CD4-positive, alpha-beta T cell treated with Interleukin-21 for 1 hour (primary cell): ENCODE data around the gene ARMC3.
"Not testable (repeated sequence)": the region's sequence is repeated elsewhere in the genome, so short reads cannot be mapped to it uniquely, and the experiment has no call there.

Experiments used
- DNase-seq: peaks from one replicate; pipeline ENCODE4 v3.0.0-alpha.2; 2020

Gene ARMC3

GRCh38 chr10:23053036-23053435 lies 125.2 kb downstream of the ARMC3 start:
- DNase-seq = no peak

- no peak for DNase-seq
These were observed 127.8 kb downstream of the ARMC3 start for GRCh38 chr10:23055424-23056185.

GRCh38 chr10:23056186-23056579 lies 128.3 kb downstream of the ARMC3 start:
- no peak for DNase-seq

DNA sequence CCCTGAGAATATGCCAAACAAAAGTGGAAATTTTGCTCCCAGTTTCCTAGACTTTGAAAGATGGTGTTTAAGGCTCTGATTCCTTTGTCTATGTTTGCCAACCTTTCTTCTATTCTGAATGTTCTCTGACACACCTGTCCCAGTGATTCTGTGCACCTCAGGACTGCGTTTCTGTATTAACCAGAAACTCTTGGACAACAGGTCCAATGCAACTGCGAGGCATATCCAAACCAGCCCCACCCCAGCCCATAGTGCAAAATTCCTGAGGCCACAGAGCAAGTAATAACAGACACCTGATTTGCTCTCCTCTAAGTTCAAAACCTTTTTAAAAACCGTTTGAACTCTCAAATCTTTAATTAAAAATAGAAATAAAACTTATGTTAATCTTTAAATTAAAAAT lies 130.5 kb downstream of the ARMC3 start:
- DNase-seq = no peak

DNA sequence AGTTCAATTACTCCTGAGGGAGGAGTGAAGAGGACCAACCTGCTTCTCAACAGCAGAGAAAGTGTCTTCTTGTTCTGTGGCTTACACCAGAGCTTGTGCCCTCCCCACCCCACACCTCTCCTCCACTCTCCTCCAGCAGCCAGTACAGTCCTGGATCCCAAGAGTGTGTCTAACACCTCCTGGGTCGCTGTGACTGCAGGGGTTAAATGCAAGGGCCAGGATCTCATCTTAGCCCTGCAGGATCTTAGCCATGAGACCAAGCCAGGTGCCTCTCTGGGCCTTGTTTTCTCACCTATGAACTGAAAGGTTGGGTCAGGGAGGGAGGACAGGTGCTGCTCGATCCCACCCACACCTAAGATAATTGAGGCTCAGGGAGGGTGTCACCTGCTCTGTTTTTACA lies 133.1 kb downstream of the ARMC3 start:
- DNase-seq = no peak

GRCh38 chr10:23063045-23063972 lies 135.5 kb downstream of the ARMC3 start:
- no peak for DNase-seq

GRCh38 chr10:23063973-23064812 lies 136.3 kb downstream of the ARMC3 start:
- DNase-seq = no peak

GRCh38 chr10:23064813-23065114 lies 136.9 kb downstream of the ARMC3 start:
- not testable (repeated sequence) for DNase-seq

DNA sequence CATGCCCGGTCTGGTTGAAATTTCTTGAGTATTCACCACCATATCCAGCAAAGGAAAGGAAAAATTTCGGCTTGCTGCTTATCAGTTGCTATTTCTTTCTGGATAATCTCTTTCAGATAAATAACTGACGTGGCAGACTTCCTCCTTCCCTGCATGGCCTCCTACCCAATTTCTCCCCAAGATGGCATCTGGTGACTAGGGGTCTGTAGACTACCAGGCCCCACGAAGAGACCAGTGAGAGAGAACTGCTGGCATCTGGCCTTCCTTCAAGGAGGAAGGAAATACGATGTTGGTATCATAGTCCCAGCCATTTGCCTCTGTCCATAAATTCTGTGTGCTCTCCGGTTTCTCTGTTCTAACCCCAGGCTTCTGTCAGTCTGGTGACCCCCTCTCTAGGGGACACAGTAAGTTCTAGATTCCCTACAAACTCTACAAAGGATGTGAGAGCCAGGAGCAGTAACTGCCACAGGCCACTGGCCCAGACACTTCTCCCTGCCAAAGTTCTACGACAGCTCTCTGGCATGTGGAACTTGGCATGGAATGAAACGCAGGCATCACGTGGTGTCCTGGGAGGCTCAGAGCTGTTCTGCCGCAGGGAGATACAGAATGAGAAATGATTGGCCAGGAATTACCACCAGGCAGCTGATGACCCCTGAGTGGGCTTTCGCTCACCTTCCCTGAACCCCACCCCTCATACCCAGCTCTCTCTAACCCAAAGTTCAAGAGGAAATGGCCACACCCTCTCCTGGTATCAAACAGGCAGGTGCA lies 137.5 kb downstream of the ARMC3 start:
- no peak for DNase-seq

- DNase-seq = no peak
These were observed 139.5 kb downstream of the ARMC3 start for GRCh38 chr10:23067337-23067736.

- peak; percentile 56 for DNase-seq
These were observed 140.3 kb downstream of the ARMC3 start for GRCh38 chr10:23067939-23068775.

DNA sequence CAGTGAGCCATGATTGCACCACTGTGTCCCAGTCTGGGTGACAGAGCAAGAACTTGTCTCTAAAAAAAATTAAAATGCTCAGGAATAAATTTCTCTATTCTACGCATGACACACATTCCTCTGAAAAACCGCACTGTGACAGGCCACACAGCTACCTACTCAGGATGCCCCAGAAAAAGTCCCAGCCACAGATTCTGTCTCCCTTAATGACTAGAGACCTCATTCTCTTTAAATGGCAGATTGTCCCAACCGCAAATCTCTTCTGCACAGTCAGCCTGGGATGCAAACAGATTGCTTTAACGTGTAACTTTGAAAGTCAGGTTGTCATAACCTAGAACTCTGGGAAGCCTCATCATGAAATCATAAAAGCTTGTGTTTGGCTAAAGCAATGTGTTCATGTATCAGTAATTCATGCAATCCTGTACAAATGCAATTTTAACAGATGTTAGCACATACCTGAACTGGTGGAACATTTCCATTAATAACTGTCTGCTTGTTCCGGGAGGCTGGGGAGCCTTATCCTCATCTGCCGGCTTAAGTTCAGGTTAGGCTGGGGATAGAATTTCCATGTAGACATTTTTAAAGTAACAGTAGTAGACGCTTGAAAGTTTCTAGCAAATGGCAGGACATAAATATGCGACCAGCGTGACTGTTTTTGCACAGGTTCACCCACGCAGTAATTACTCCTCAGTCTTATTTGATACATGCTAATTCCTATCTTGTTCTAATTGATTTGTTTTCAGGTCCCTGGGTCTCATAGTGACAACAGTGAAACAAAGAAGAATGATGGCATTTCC lies 141.4 kb downstream of the ARMC3 start:
- DNase-seq = no peak

DNA sequence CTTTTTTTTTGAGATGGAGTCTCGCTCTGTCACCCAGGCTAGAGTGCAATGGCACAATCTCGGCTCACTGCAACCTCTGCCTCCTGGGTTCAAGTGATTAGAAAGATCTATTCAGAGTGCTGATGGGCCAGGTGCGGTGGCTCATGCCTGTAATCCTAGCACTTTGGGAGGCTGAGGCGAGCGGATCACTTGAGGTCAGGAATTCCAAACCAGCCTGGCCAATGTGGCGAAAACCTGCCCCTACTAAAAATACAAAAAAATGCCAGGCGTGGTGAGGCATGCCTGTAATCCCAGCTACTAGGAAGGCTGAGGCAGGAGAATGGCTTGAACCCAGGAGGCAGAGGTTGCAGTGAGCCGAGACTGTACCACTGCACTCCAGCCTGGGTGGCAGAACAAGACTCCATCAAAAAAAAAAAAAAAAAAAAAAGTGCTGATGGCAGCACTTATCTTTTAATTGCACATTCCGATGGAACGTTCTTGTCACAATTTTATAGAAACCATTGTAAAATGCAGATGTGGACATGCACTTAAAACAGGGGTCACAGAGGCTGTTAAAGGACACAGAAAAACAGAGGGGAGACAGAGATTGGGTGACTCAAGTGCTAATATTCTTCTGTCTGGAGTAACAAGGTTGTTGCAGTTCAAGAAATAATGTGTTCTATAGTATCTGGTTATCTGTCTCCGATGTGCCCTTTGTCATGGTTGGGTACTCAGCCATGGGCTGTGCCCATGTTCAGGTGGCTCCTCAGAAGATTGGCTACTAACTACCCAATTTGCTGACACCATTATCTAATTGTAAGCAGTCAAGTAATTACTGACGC lies 142.4 kb downstream of the ARMC3 start:
- DNase-seq = not testable (repeated sequence)

- DNase-seq = no peak
These were observed 143.0 kb downstream of the ARMC3 start for GRCh38 chr10:23070913-23071218.

DNA sequence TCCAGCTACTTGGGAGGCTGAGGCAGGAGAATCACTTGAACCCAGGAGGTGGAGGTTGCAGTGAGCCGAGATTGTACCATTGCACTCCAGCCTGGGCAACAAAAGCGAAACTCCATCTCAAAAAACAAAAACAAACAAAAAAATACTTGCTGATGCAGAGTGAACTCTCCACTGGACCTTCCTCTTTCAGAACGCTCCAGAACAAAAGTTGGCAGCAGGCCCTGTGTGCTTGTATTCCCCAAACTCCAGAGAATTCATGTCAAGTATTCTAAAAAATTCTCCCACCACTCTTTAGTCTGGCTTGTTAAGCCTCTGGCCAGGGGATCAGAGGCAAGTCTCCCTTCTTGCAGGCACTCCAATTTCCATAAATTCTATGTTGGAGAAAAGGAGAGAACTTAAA lies 144.7 kb downstream of the ARMC3 start:
- not testable (repeated sequence) for DNase-seq

DNA sequence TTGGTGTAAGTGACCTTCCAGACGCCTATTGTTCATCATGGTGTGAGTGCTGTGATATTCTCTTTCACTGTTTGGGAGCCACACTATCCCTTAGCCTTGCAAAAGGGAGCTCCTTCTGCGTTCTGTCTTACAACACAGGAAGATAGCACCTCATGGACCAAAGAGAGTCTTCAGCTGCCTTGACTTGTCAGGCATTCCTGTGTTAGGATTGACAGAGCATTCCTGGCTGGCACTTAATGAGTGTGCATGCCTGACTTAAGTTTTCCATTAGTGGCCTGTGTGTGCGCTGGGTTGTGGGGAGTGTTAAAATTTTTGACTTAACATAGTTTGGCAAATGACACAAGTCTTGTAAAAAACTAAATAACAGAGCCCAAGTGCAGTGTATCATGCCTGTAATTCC lies 145.7 kb downstream of the ARMC3 start:
- no peak for DNase-seq

GRCh38 chr10:23075672-23076071 lies 147.8 kb downstream of the ARMC3 start:
- no peak for DNase-seq

DNA sequence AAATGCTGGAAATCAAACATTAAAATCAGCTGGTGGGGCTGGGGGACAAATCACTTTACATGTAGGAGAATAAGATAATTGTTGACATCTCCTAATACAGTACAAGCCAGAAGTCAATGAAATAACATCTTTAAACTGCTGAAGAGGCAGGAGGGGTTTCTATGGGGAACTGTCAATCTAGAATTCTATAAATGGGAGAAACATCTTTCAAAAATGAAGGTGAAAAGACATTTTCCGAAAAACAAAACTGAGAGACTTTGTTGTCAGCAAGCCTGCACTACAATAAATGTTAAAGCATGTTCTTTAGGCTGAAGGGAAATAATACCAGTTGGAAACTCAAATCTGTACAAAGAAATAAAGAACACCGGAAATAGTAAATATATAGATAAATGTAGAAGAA lies 150.3 kb downstream of the ARMC3 start:
- no peak for DNase-seq

- DNase-seq = no peak
These were observed 151.8 kb downstream of the ARMC3 start for GRCh38 chr10:23079700-23080099.

GRCh38 chr10:23080262-23080661 lies 152.4 kb downstream of the ARMC3 start:
- no peak for DNase-seq
